ENCODE results near the gene ATXN1. TPM values are rescaled to one million over a fixed set of nuclear protein-coding genes. Genes with fewer than 3 reads are reported as not detected.

The ATXN1 gene
- total RNA-seq, 1 experiment from 2014 or later, result 5.6 TPM

- no peak overlapping the region for H3K27ac Mint-ChIP-seq
- no peak overlapping the region for H4K8ac ChIP-seq (replicated peaks; ENCODE audit: insufficient read length, low read depth, low read length)
- H2BK15ac ChIP-seq (ENCODE audit: low read depth, low read length), result no peak overlapping the region
- no peaks in the 10 kb centered on the region for H3K79me1 ChIP-seq (ENCODE audit: insufficient read depth, low read depth, low read length, poor library complexity, severe bottlenecking)
- TF ChIP-seq, protein P1, sequence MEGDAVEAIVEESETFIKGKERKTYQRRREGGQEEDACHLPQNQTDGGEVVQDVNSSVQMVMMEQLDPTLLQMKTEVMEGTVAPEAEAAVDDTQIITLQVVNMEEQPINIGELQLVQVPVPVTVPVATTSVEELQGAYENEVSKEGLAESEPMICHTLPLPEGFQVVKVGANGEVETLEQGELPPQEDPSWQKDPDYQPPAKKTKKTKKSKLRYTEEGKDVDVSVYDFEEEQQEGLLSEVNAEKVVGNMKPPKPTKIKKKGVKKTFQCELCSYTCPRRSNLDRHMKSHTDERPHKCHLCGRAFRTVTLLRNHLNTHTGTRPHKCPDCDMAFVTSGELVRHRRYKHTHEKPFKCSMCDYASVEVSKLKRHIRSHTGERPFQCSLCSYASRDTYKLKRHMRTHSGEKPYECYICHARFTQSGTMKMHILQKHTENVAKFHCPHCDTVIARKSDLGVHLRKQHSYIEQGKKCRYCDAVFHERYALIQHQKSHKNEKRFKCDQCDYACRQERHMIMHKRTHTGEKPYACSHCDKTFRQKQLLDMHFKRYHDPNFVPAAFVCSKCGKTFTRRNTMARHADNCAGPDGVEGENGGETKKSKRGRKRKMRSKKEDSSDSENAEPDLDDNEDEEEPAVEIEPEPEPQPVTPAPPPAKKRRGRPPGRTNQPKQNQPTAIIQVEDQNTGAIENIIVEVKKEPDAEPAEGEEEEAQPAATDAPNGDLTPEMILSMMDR (conservative IDR thresholded peaks at IDR 0.05), result no peak
- no peak overlapping the region for H2AFZ ChIP-seq (ENCODE audit: low read length)
- H4K91ac ChIP-seq (ENCODE audit: insufficient read length, low read depth, low read length), result no peak overlapping the region
- H3K56ac ChIP-seq (ENCODE audit: insufficient read length, low read depth, low read length), result no peak overlapping the region
- H3K9me3 ChIP-seq (ENCODE audit: control insufficient read depth, low read depth, low read length), result no peaks in the 10 kb centered on the region
- no peaks in the 10 kb centered on the region; the same call in 1 of the 2 replicates for H3K27me3 Mint-ChIP-seq (ENCODE audit: low read depth)
- H2BK120ac ChIP-seq (ENCODE audit: low read depth, low read length, poor library complexity, severe bottlenecking), result no peak overlapping the region
- no peak overlapping the region for H3K27ac ChIP-seq (ENCODE audit: insufficient read length, low read depth, low read length)
- no peak overlapping the region for H3K4me2 ChIP-seq (ENCODE audit: insufficient read depth, insufficient read length, low read length)
- H3K9me3 Mint-ChIP-seq, result 0 out of 5 replicates have a peak, but pooled peaks cover 0 to under 1% of the 10 kb centered on the region in 2 experiments
- no CpG with 5 or more reads among the region's 2 CpGs for WGBS (ENCODE audit: extremely low coverage, insufficient read length, low lambda C conversion rate)
- DNase-seq, result no peak
- no peak overlapping the region for H3K18ac ChIP-seq (ENCODE audit: insufficient read length, low read depth, low read length)
- H4K20me1 ChIP-seq (ENCODE audit: control insufficient read depth, insufficient read depth, insufficient read length), result no peaks in the 10 kb centered on the region
- H3K23ac ChIP-seq (ENCODE audit: insufficient read length, low read depth, low read length), result no peak overlapping the region
- peaks cover 21 to 26% of the 10 kb centered on the region in 2 experiments for H3K4me1 Mint-ChIP-seq
- H3K23me2 ChIP-seq (ENCODE audit: insufficient read length, low read depth, low read length, poor library complexity, severe bottlenecking), result no peaks in the 10 kb centered on the region
- peaks cover 2% of the 10 kb centered on the region; the same call in 1 of the 2 replicates for H3K4me1 ChIP-seq (ENCODE audit: insufficient read depth, low read length)
- no peak overlapping the region for H2BK12ac ChIP-seq (ENCODE audit: insufficient read length, low read depth, low read length)
- no peaks in the 10 kb centered on the region for H3K79me2 ChIP-seq (ENCODE audit: insufficient read depth, low read length)
- no peaks in the 10 kb centered on the region for H3K36me3 Mint-ChIP-seq (ENCODE audit: insufficient read depth in 1 of 3, low read depth in 3 of 3)
- no peak overlapping the region for H2BK5ac ChIP-seq (ENCODE audit: insufficient read length, low read length)
- H3K4me3 Mint-ChIP-seq, result no peak overlapping the region
- H3T11ph ChIP-seq (ENCODE audit: low read length), result no peak overlapping the region
- H3K14ac ChIP-seq (ENCODE audit: insufficient read depth, low read length), result no peak overlapping the region
- no peak overlapping the region for H2BK20ac ChIP-seq (ENCODE audit: low read depth, low read length, poor library complexity, severe bottlenecking)
- no peak overlapping the region for H3K4ac ChIP-seq (ENCODE audit: low read depth, low read length)
- no peak overlapping the region for H4K5ac ChIP-seq (ENCODE audit: insufficient read length, low read depth, low read length)
- no peak overlapping the region for H2AK5ac ChIP-seq (ENCODE audit: insufficient read length, low read length)
- H3K9ac ChIP-seq (ENCODE audit: extremely low read depth, insufficient read length, low read length), result no peak overlapping the region
- no peaks in the 10 kb centered on the region for H3K27me3 ChIP-seq (ENCODE audit: insufficient read depth, low read length)
Measured at GRCh38 chr6:16696496-16696895, 64.8 kb downstream of the ATXN1 start.
